Astrocyte (in vitro differentiated cells and primary cell): ENCODE measurements around the gene PVR. TPM values are rescaled to one million over a fixed set of nuclear protein-coding genes. Genes with fewer than 3 reads are reported as not detected.
A peak's percentile ranks its signal among the peaks of the same experiment; 100 is the strongest.

Source experiments
- DNase-seq: peaks from one replicate; pipeline ENCODE4 v3.0.0-alpha.2; 2010; ENCODE audit warnings: low read depth
- FAIRE-seq: peaks from 2 replicates; lab custom pipeline; 2011; peaks lifted over from hg19 to GRCh38; lab: Jason Lieb, UNC
- H2AFZ ChIP-seq: 2 replicates; pipeline ENCODE4 v1.6.0; 2012; ENCODE audit warnings: low read depth, low read length, inconsistent platforms
- H3K27ac ChIP-seq: 2 replicates; pipeline ENCODE4 v1.5.1; 2011; ENCODE audit warnings: low read depth, low read length, inconsistent platforms
- H3K27me3 ChIP-seq: 2 replicates; pipeline ENCODE4 v1.6.0; 2011; ENCODE audit warnings: low read length, inconsistent platforms; ENCODE audit not compliant: insufficient read depth
- H3K36me3 ChIP-seq: 2 replicates; pipeline ENCODE4 v1.5.1; 2011; ENCODE audit warnings: low read length, inconsistent platforms; ENCODE audit not compliant: insufficient read depth
- H3K4me1 ChIP-seq: 2 replicates; pipeline ENCODE4 v1.5.1; 2011; ENCODE audit warnings: low read length, inconsistent platforms; ENCODE audit not compliant: insufficient read depth
- H3K4me2 ChIP-seq: 2 replicates; pipeline ENCODE4 v1.6.0; 2012; ENCODE audit warnings: low read length, inconsistent platforms
- H3K4me3 ChIP-seq: 2 replicates; pipeline ENCODE4 v1.5.1; 2011; ENCODE audit warnings: low read depth, mild to moderate bottlenecking, low read length, inconsistent platforms; ENCODE audit not compliant: insufficient read depth
- H3K79me2 ChIP-seq: 2 replicates; pipeline ENCODE4 v1.6.0; 2012; ENCODE audit warnings: mild to moderate bottlenecking, low read length, inconsistent platforms; ENCODE audit not compliant: insufficient read depth
- H3K9ac ChIP-seq: 2 replicates; pipeline ENCODE4 v1.6.0; 2012; ENCODE audit warnings: mild to moderate bottlenecking, low read length, inconsistent platforms
- H3K9me3 ChIP-seq: 2 replicates; pipeline ENCODE4 v1.5.1; 2012; ENCODE audit warnings: low read depth, mild to moderate bottlenecking, low read length, inconsistent platforms; ENCODE audit not compliant: insufficient read depth
- H4K20me1 ChIP-seq: 2 replicates; pipeline ENCODE4 v1.6.0; 2012; ENCODE audit warnings: low read length, inconsistent platforms; ENCODE audit not compliant: insufficient read depth
- H3K27ac Mint-ChIP-seq: one replicate; pipeline ENCODE4 v1.8.0; 2021; ENCODE audit warnings: mild to moderate bottlenecking, mixed read lengths; ENCODE audit not compliant: unreplicated experiment
- H3K27me3 Mint-ChIP-seq: one replicate; pipeline ENCODE4 v1.8.0; 2021; ENCODE audit warnings: low read depth, mixed read lengths; ENCODE audit not compliant: unreplicated experiment
- H3K36me3 Mint-ChIP-seq: one replicate; pipeline ENCODE4 v1.8.0; 2021; ENCODE audit warnings: low read depth, mixed read lengths; ENCODE audit not compliant: unreplicated experiment
- H3K4me1 Mint-ChIP-seq: one replicate; pipeline ENCODE4 v1.8.0; 2021; ENCODE audit warnings: low read depth, mixed read lengths; ENCODE audit not compliant: unreplicated experiment
- H3K4me3 Mint-ChIP-seq: one replicate; pipeline ENCODE4 v1.8.0; 2021; ENCODE audit warnings: mild to moderate bottlenecking, moderate library complexity, mixed read lengths; ENCODE audit not compliant: unreplicated experiment
- H3K9me3 Mint-ChIP-seq: one replicate; pipeline ENCODE4 v1.8.0; 2021; ENCODE audit warnings: mild to moderate bottlenecking, mixed read lengths; ENCODE audit not compliant: unreplicated experiment
- CTCF ChIP-seq: IDR thresholded peaks from 2 replicates; pipeline ENCODE4 v1.5.1; 2011; ENCODE audit warnings: low read depth, mild to moderate bottlenecking, inconsistent platforms, low read length, moderate library complexity; ENCODE audit not compliant: insufficient read depth
- EZH2 ChIP-seq: IDR thresholded peaks from 2 replicates; pipeline ENCODE4 v1.6.1; 2012; ENCODE audit warnings: mild to moderate bottlenecking, low read length, inconsistent platforms; ENCODE audit not compliant: insufficient read depth
- total RNA-seq: library from RNA; stranded (reverse); gene quantifications from 2 replicates; pipeline ENCODE4 v1.2.1, GENCODE V29; 2021

Gene PVR
- total RNA-seq, 1 donor from 2014 or later = 81.6 TPM

GRCh38 chr19:44607917-44608316 is 35.8 kb upstream of the PVR start:
- no peaks in the 10 kb centered on the region for H4K20me1 ChIP-seq
- peaks cover 29% of the 10 kb centered on the region for H3K4me1 ChIP-seq
- peaks cover 5% of the 10 kb centered on the region for H3K4me1 Mint-ChIP-seq
- no peak overlapping the region for H3K4me3 Mint-ChIP-seq
- H3K9me3 Mint-ChIP-seq = no peaks in the 10 kb centered on the region
- FAIRE-seq = no peak
- no peak overlapping the region for H3K9ac ChIP-seq
- TF ChIP-seq CTCF = no peak
- TF ChIP-seq EZH2 = no peak
- H3K27me3 Mint-ChIP-seq = peaks cover 1% of the 10 kb centered on the region
- no peak for DNase-seq
- H3K9me3 ChIP-seq = no peaks in the 10 kb centered on the region
- H3K4me3 ChIP-seq = no peak overlapping the region
- no peaks in the 10 kb centered on the region for H3K36me3 ChIP-seq
- H2AFZ ChIP-seq = no peak overlapping the region
- no peak overlapping the region for H3K27ac ChIP-seq
- H3K4me2 ChIP-seq = no peak overlapping the region
- H3K27me3 ChIP-seq = no peaks in the 10 kb centered on the region
- no peak overlapping the region for H3K27ac Mint-ChIP-seq
- H3K36me3 Mint-ChIP-seq = no peaks in the 10 kb centered on the region
- H3K79me2 ChIP-seq = no peaks in the 10 kb centered on the region

- H3K27me3 Mint-ChIP-seq = no peaks in the 10 kb centered on the region
- H3K9me3 Mint-ChIP-seq = no peaks in the 10 kb centered on the region
- peaks cover 24% of the 10 kb centered on the region for H3K4me1 ChIP-seq
- no peak overlapping the region for H3K27ac Mint-ChIP-seq
- no peak overlapping the region for H3K9ac ChIP-seq
- peak overlapping the region; percentile 27 for H3K27ac ChIP-seq
- no peaks in the 10 kb centered on the region for H3K27me3 ChIP-seq
- no peaks in the 10 kb centered on the region for H3K36me3 ChIP-seq
- H3K4me3 ChIP-seq = no peak overlapping the region
- H3K79me2 ChIP-seq = no peaks in the 10 kb centered on the region
- DNase-seq (peak; percentile 9), FAIRE-seq (no peak)
- no peak overlapping the region for H2AFZ ChIP-seq
- no peaks in the 10 kb centered on the region for H4K20me1 ChIP-seq
- peaks cover 5% of the 10 kb centered on the region for H3K4me1 Mint-ChIP-seq
- H3K36me3 Mint-ChIP-seq = no peaks in the 10 kb centered on the region
- no peak overlapping the region for H3K4me3 Mint-ChIP-seq
- no peak overlapping the region for H3K4me2 ChIP-seq
- H3K9me3 ChIP-seq = no peaks in the 10 kb centered on the region
- TF ChIP-seq EZH2 (no peak), CTCF (no peak)
Measured at GRCh38 chr19:44608391-44608821, 35.3 kb upstream of the PVR start.

GRCh38 chr19:44609219-44609618 is 34.5 kb upstream of the PVR start:
- Mint-ChIP-seq H3K4me3 (no peak overlapping the region), H3K4me1 (peaks cover 5% of the 10 kb centered on the region), H3K36me3 (no peaks in the 10 kb centered on the region), H3K9me3 (no peaks in the 10 kb centered on the region), H3K27me3 (no peaks in the 10 kb centered on the region), H3K27ac (peak overlapping the region; percentile 72)
- Histone ChIP-seq H3K27me3 (no peaks in the 10 kb centered on the region), H2AFZ (no peak overlapping the region), H3K9me3 (no peaks in the 10 kb centered on the region), H3K36me3 (no peaks in the 10 kb centered on the region), H3K4me1 (peaks cover 16% of the 10 kb centered on the region), H3K79me2 (no peaks in the 10 kb centered on the region), H4K20me1 (no peaks in the 10 kb centered on the region), H3K9ac (no peak overlapping the region), H3K27ac (no peak overlapping the region), H3K4me2 (no peak overlapping the region), H3K4me3 (no peak overlapping the region)
- TF ChIP-seq EZH2 = no peak
- no peak for FAIRE-seq
- peak; percentile 41 for DNase-seq
